Sigmoid colon (tissue), 7 donors: ENCODE results near the gene CENPM. TPM values are rescaled to one million over a fixed set of nuclear protein-coding genes. Genes with fewer than 3 reads are reported as not detected.

ENCODE experiments used
- DNase-seq: peaks from one replicate; pipeline ENCODE4 v3.0.0-alpha.2; 2019
- H3K27ac ChIP-seq, 4 donors: fragments of 200-600 bp; sonication (generic); one replicate each; pipeline ENCODE4 v1.5.1; 2016 to 2019; ENCODE audit warnings: mild to moderate bottlenecking in 1 of 4
- H3K27me3 ChIP-seq, 3 donors: fragments of 200-600 bp; sonication (generic); one replicate each; pipeline ENCODE4 v1.5.1; 2019; ENCODE audit warnings: mild to moderate bottlenecking in 1 of 3
- H3K36me3 ChIP-seq, 4 donors: fragments of 200-600 bp; sonication (generic); one replicate each; pipeline ENCODE4 v1.5.1; 2016 to 2019
- H3K4me1 ChIP-seq, 4 donors: fragments of 200-600 bp; sonication (generic); one replicate each; pipeline ENCODE4 v1.5.1; 2017 to 2019
- H3K4me3 ChIP-seq, 4 donors: fragments of 200-600 bp; sonication (generic); one replicate each; pipeline ENCODE4 v1.5.1; 2017 to 2019; ENCODE audit warnings: mild to moderate bottlenecking in 2 of 4, moderate library complexity in 1 of 4
- H3K9me3 ChIP-seq, 4 donors: fragments of 200-600 bp in 3 of 4; sonication (generic) in 3 of 4; one replicate each; pipeline versions ENCODE4 v1.5.1 to v1.6.1; 2013 to 2019
- CTCF ChIP-seq, 4 experiments: fragments of 450-650 bp in 3 of 4; fragments of 200-600 bp in 1 of 4; IDR thresholded peaks; one replicate each; pipeline ENCODE4 v1.5.1; 2016 to 2019; ENCODE audit warnings: antibody characterized with exemption in 4 of 4, mild to moderate bottlenecking in 3 of 4, moderate library complexity in 2 of 4
- EP300 ChIP-seq, 4 donors: sonication (generic); formaldehyde crosslinking; IDR thresholded peaks; one replicate each; pipeline ENCODE4 v1.6.1; 2017; ENCODE audit warnings: antibody characterized with exemption in 4 of 4
- POLR2A ChIP-seq, 2 donors: fragments of 450-650 bp; IDR thresholded peaks; one replicate each; pipeline ENCODE4 v1.6.1; 2016; ENCODE audit warnings: antibody characterized with exemption in 2 of 2, mild to moderate bottlenecking in 2 of 2, moderate library complexity in 2 of 2
- POLR2AphosphoS5 ChIP-seq, 4 donors: sonication (generic); formaldehyde crosslinking; IDR thresholded peaks; one replicate each; pipeline ENCODE4 v1.6.1; 2017; ENCODE audit warnings: antibody characterized with exemption in 4 of 4
- WGBS, 2 donors: extraction: QIAGEN DNeasy Blood & Tissue Kit; methylation state at CpG; one replicate each; pipeline ENCODE4 v1.1.7; 2013; 5-methylcytosine and 5-hydroxymethylcytosine counted together
- intact Hi-C: fragments of 100-400 bp; cut with DNase I; formaldehyde crosslinking; loops from one replicate; pipeline ENCODE4 v1.15.1; 2023
- polyA plus RNA-seq, 3 donors: library from polyadenylated mRNA; stranded (reverse); fragments of 200-250 nt; gene quantifications; one replicate each; pipeline ENCODE4 v1.2.3, GENCODE V29; 2013
- total RNA-seq, 4 donors: library from RNA; depleted of rRNA; stranded (reverse); fragments of >200 nt; gene quantifications; one replicate each; pipeline ENCODE4 v1.1.0, GENCODE V29; 2016
- donor health status: healthy with polysubstance abuse.
- donor health status: Bipolar disorder and iron deficiency.
- donor health status: healthy.

Gene CENPM
- total RNA-seq (1 to 10 TPM in 3 of 4 donors, not detected in 1; 1.1 to 5.4 (median 2.5) TPM), polyA plus RNA-seq (10 to 100 TPM; 24.0 to 48.5 (median 35.8) TPM)

GRCh38 chr22:41946629-41947423 is at the start of gene CENPM:
Gene CENPM, minus strand, starts transcription at chr22:41947152. Its CDS starts 76 bp downstream, at chr22:41947076.
- no peaks in the 10 kb centered on the region for H3K36me3 ChIP-seq
- intact Hi-C loops, result loop anchor here (2.0 kb wide), 1 partner anchor 114 kb away; the partner anchor contains the start of gene SREBF2
- no peaks in the 10 kb centered on the region for H3K27me3 ChIP-seq
- peak within 1 kb of the TSS; percentile 45 to 72 (median 60) for H3K4me3 ChIP-seq
- H3K9me3 ChIP-seq, result no peaks in the 10 kb centered on the region
- peaks cover 0 to 17% (median 11%) of the 10 kb centered on the region in 4 donors for H3K4me1 ChIP-seq
- DNase-seq, result peak; percentile 94
- TF ChIP-seq EP300 (IDR thresholded peaks at IDR 0.05), result no peak
- peak in 1 of 4 experiments; percentile 19 for TF ChIP-seq CTCF (IDR thresholded peaks at IDR 0.05)
- WGBS, 2 donors, result 1 to 2% methylated on average over 56 of the region's 56 CpGs
- peak within 1 kb of the TSS; percentile 15 to 68 (median 60) for H3K27ac ChIP-seq

- H3K4me1 ChIP-seq, result peaks cover 0 to 12% (median 7%) of the 10 kb centered on the region in 4 donors
- intact Hi-C loops, result no loop called here
- DNase-seq, result no peak
- no peaks in the 10 kb centered on the region for H3K36me3 ChIP-seq
- no peak overlapping the region for H3K27ac ChIP-seq
- no peaks in the 10 kb centered on the region for H3K9me3 ChIP-seq
- H3K4me3 ChIP-seq, result no peak overlapping the region
- no peak for TF ChIP-seq POLR2A (IDR thresholded peaks at IDR 0.05)
- no peak for TF ChIP-seq CTCF (IDR thresholded peaks at IDR 0.05)
- no peak for TF ChIP-seq POLR2AphosphoS5 (IDR thresholded peaks at IDR 0.05)
- no peak for TF ChIP-seq EP300 (IDR thresholded peaks at IDR 0.05)
- H3K27me3 ChIP-seq, result no peaks in the 10 kb centered on the region
- 63 to 68% methylated on average over 3 of the region's 3 CpGs for WGBS, 2 donors
Measured at GRCh38 chr22:41995211-41995610, 48.3 kb upstream of the CENPM start.

- H3K27ac ChIP-seq, result no peak overlapping the region
- no peaks in the 10 kb centered on the region for H3K27me3 ChIP-seq
- no peaks in the 10 kb centered on the region for H3K36me3 ChIP-seq
- TF ChIP-seq EP300 (IDR thresholded peaks at IDR 0.05), result no peak
- no peak for TF ChIP-seq POLR2AphosphoS5 (IDR thresholded peaks at IDR 0.05)
- no peak for TF ChIP-seq POLR2A (IDR thresholded peaks at IDR 0.05)
- TF ChIP-seq CTCF (IDR thresholded peaks at IDR 0.05), result no peak
- 93 to 94% methylated on average over 5 of the region's 5 CpGs for WGBS, 2 donors
- H3K4me1 ChIP-seq, result no peaks in the 10 kb centered on the region
- DNase-seq, result no peak
- intact Hi-C loops, result no loop called here
- H3K9me3 ChIP-seq, result no peaks in the 10 kb centered on the region
- no peak overlapping the region for H3K4me3 ChIP-seq
Measured at GRCh38 chr22:41992496-41992895, 45.5 kb upstream of the CENPM start.

- no peaks in the 10 kb centered on the region for H3K4me1 ChIP-seq
- no peaks in the 10 kb centered on the region for H3K27me3 ChIP-seq
- no peaks in the 10 kb centered on the region for H3K36me3 ChIP-seq
- no peaks in the 10 kb centered on the region for H3K9me3 ChIP-seq
- DNase-seq, result no peak
- 89 to 93% methylated on average over 7 of the region's 7 CpGs for WGBS, 2 donors
- H3K4me3 ChIP-seq, result no peak overlapping the region
- TF ChIP-seq CTCF (IDR thresholded peaks at IDR 0.05) (no peak), POLR2A (IDR thresholded peaks at IDR 0.05) (no peak), POLR2AphosphoS5 (IDR thresholded peaks at IDR 0.05) (no peak), EP300 (IDR thresholded peaks at IDR 0.05) (no peak)
- intact Hi-C loops, result no loop called here
- no peak overlapping the region for H3K27ac ChIP-seq
Measured at GRCh38 chr22:41991111-41991510, 44.2 kb upstream of the CENPM start.
